HepG2 (cell line): ENCODE data around the gene FGFR3. TPM values are rescaled to one million over a fixed set of nuclear protein-coding genes. Genes with fewer than 3 reads are reported as not detected.

Experiments
- BHLHE40 ChIP-seq: IDR thresholded peaks from 2 replicates; pipeline ENCODE4 v1.6.1; 2011; ENCODE audit warnings: low read length, improper control_type of control experiment
- HIC2 ChIP-seq: sonication (generic); formaldehyde crosslinking; IDR thresholded peaks from 2 replicates; pipeline ENCODE4 v1.9.0; 2022; ENCODE audit warnings: low read depth, missing genetic modification reagents
- IRF2 ChIP-seq: IDR thresholded peaks from 2 replicates; pipeline ENCODE4 v1.6.1; 2018; ENCODE audit warnings: missing genetic modification reagents, missing compliant biosample characterization
- MAX ChIP-seq: IDR thresholded peaks from 2 replicates; pipeline ENCODE4 v1.6.1; 2012; ENCODE audit warnings: inconsistent platforms
- MEIS1 ChIP-seq: sonication (generic); formaldehyde crosslinking; IDR thresholded peaks from 2 replicates; pipeline ENCODE4 v1.9.0; 2021; ENCODE audit warnings: mild to moderate bottlenecking, missing genetic modification reagents, moderate library complexity, borderline replicate concordance
- MTA1 ChIP-seq: sonication (generic); formaldehyde crosslinking; IDR thresholded peaks from 2 replicates; pipeline ENCODE4 v1.4.0; 2020; ENCODE audit warnings: missing genetic modification reagents, mild to moderate bottlenecking, borderline replicate concordance
- NCOA2 ChIP-seq: sonication (generic); formaldehyde crosslinking; IDR thresholded peaks from 2 replicates; pipeline ENCODE4 v1.8.0; 2022; ENCODE audit warnings: inconsistent platforms
- PAWR ChIP-seq: sonication (generic); formaldehyde crosslinking; IDR thresholded peaks from 2 replicates; pipeline ENCODE4 v1.4.0; 2020; ENCODE audit warnings: missing genetic modification reagents, mild to moderate bottlenecking, borderline replicate concordance
- RARA ChIP-seq: IDR thresholded peaks from 2 replicates; pipeline ENCODE4 v1.6.1; 2016; ENCODE audit warnings: missing genetic modification reagents, missing compliant biosample characterization
- RNF2 ChIP-seq: fragments of 450-650 bp; conservative IDR thresholded peaks from 2 replicates; pipeline ENCODE4 v1.6.1; 2016; ENCODE audit warnings: low read depth
- ZBTB34 ChIP-seq: sonication (generic); formaldehyde crosslinking; IDR thresholded peaks from 2 replicates; pipeline ENCODE4 v1.8.0; 2022; ENCODE audit warnings: mild to moderate bottlenecking, missing genetic modification reagents
- ZFP36L2 ChIP-seq: sonication (generic); formaldehyde crosslinking; IDR thresholded peaks from 2 replicates; pipeline ENCODE4 v1.4.0; 2020; ENCODE audit warnings: missing genetic modification reagents
- ZNF274 ChIP-seq: sonication (generic); formaldehyde crosslinking; IDR thresholded peaks from 2 replicates; pipeline ENCODE4 v1.5.1; 2020; ENCODE audit warnings: mild to moderate bottlenecking, missing genetic modification reagents
- ZNF317 ChIP-seq: sonication (generic); formaldehyde crosslinking; IDR thresholded peaks from 2 replicates; pipeline ENCODE4 v1.5.0; 2020; ENCODE audit warnings: mild to moderate bottlenecking, missing genetic modification reagents
- ZNF556 ChIP-seq: sonication (generic); formaldehyde crosslinking; IDR thresholded peaks from 2 replicates; pipeline ENCODE4 v1.4.0; 2020; ENCODE audit warnings: mild to moderate bottlenecking, missing genetic modification reagents, borderline replicate concordance
- ZNF562 ChIP-seq: sonication (generic); formaldehyde crosslinking; IDR thresholded peaks from 2 replicates; pipeline ENCODE4 v1.8.0; 2022; ENCODE audit warnings: missing genetic modification reagents, borderline replicate concordance
- polyA plus RNA-seq, 8 experiments: library from polyadenylated mRNA; depleted of rRNA in 3 of 8; stranded (reverse) in 7 of 8; unstranded in 1 of 8; fragments of >200 nt; fragmentation: Illumina TruSeq in 4 of 8; extraction: Trizol in 4 of 8; gene quantifications; 2 replicates each; pipeline versions ENCODE4 v1.2.1 to v1.2.3, GENCODE V29; 2011 to 2016; ENCODE audit warnings: low read depth in 4 of 8, missing spikeins in 1 of 8, mixed read lengths in 1 of 8; ENCODE audit not compliant: insufficient read depth in 1 of 8
- total RNA-seq, 5 experiments: library from RNA; depleted of rRNA; stranded (reverse); fragments of >200 nt; fragmentation: Illumina TruSeq; extraction: Trizol; gene quantifications; 2 replicates each; pipeline ENCODE4 v1.2.3, GENCODE V29; 2016; ENCODE audit warnings: low read depth in 1 of 5

The FGFR3 gene
- total and polyA plus RNA-seq, 2 of the 13 experiments (the other 11 are each of a cell fraction or from before 2014, with no cell fraction given) = 103 to 109 TPM

- TF ChIP-seq RARA (CRISPR knock-in tag) = peak; percentile 95
- peak; percentile 49; the same call in 1 of the 2 replicates for TF ChIP-seq RNF2
- no peak for TF ChIP-seq ZFP36L2
- TF ChIP-seq ZNF556 = peak; percentile 78; the same call in 1 of the 2 replicates
- no peak for TF ChIP-seq ZNF274 (CRISPR knock-in tag)
- TF ChIP-seq MTA1 (CRISPR knock-in tag) = peak; percentile 98
- peak; percentile 86 for TF ChIP-seq ZBTB34
- peak; percentile 90; the same call in 1 of the 2 replicates for TF ChIP-seq MEIS1 (CRISPR knock-in tag)
- peak; percentile 80 for TF ChIP-seq HIC2
- no peak for TF ChIP-seq ZNF562 (CRISPR knock-in tag)
- TF ChIP-seq BHLHE40 = peak; percentile 80
- TF ChIP-seq MAX = no peak
- TF ChIP-seq IRF2 = peak; percentile 67; the same call in 1 of the 2 replicates
- TF ChIP-seq PAWR (CRISPR knock-in tag) = 0 out of 2 replicates have a peak, but pooled peaks have one; percentile 22
- peak; percentile 44; the same call in 1 of the 2 replicates for TF ChIP-seq ZNF317 (CRISPR knock-in tag)
- peak; percentile 94 for TF ChIP-seq NCOA2 (CRISPR knock-in tag)
Measured at GRCh38 chr4:1779588-1780382, 13.3 kb upstream of the FGFR3 start (continued).
